HG03135 (cell line): ENCODE measurements around the gene PIK3R6.
"Not testable (repeated sequence)": the region's sequence is repeated elsewhere in the genome, so short reads cannot be mapped to it uniquely, and the experiment has no call there.

Experiments used
- ATAC-seq: cut with Tn5 transposase; IDR thresholded peaks from one replicate; pipeline ENCODE4 v1.9.1; 2021; ENCODE audit warnings: mild to moderate bottlenecking, moderate library complexity; ENCODE audit not compliant: unreplicated experiment

The PIK3R6 gene

GRCh38 chr17:8894202-8894671, 26.8 kb upstream of the PIK3R6 start:
- ATAC-seq: no peak

DNA sequence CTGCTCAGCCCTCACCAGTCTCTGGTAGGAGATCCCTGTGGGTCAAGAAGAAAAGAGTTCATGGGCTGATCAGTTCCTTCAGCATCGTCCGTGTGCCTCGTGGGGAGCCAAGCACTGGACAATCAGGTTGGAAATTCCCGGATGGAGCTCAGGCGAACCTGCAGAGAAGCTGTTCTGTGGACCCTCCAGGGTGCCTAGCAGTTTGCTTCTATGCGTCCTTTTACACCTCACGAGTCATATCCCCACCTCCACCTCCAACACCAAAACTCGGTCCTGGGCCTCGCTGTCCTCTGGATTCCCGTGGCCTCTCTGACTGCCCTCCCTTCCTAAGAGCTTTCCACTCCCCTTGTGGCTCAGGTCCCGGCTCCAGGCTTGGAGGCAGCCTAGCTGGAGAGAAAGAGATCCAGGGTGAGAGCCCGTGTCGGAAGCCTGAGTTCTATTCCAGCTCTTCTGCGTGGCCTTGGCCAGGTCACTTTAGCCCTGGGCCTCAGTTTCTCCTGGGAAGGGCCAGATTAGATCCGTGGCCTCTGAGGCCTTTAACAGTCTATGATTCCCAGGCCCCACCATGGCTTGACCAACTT, 26.2 kb upstream of the PIK3R6 start:
- no peak for ATAC-seq

- ATAC-seq: no peak
These were observed 25.6 kb upstream of the PIK3R6 start for GRCh38 chr17:8893059-8893458.

DNA sequence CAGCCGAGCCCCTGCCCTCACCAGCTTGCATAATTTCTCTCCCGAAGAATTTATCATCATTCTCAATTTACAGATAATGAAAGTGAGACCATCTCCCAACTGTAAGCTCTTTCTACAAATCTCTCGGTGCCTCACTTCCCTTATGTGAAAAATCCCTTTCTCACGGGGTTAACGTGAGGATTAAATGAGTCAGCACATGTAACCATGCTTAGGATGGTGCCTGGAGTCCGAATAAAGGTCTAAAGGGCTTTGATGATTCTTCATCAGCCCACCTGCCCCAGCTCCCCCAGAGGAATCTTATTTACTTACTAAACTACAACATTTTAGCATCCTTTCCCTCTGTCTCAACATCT, 24.8 kb upstream of the PIK3R6 start:
- ATAC-seq: no peak

- ATAC-seq: no peak
These were observed 23.2 kb upstream of the PIK3R6 start for GRCh38 chr17:8890671-8891070.

- no peak for ATAC-seq
These were observed 22.2 kb upstream of the PIK3R6 start for GRCh38 chr17:8889458-8890210.

- no peak for ATAC-seq
These were observed 21.3 kb upstream of the PIK3R6 start for GRCh38 chr17:8888704-8889302.

- no peak for ATAC-seq
These were observed 20.6 kb upstream of the PIK3R6 start for GRCh38 chr17:8887834-8888703.

DNA sequence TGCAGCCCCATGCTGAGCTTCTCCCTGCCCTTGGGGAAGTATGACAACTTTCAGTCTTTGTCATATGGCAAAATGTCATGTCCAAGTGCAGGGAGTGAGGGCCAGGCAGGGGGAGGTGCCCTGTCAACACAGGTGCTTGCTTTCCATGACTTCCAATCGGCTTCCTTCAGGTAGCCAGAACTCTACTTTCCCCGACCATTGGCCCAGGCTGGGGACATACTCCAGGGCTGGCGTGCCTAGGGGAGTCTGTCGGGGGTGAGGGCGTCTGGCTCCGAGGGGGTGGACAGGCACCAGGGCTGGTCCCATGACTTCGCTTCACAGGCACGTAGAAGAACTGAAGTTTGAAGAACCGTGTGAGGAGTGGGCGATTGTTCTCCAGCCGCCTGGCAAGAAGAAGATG, 19.8 kb upstream of the PIK3R6 start:
- ATAC-seq: no peak

- no peak for ATAC-seq
These were observed 18.7 kb upstream of the PIK3R6 start for GRCh38 chr17:8885967-8886684.

GRCh38 chr17:8885163-8885966, 17.9 kb upstream of the PIK3R6 start:
- not testable (repeated sequence) for ATAC-seq

DNA sequence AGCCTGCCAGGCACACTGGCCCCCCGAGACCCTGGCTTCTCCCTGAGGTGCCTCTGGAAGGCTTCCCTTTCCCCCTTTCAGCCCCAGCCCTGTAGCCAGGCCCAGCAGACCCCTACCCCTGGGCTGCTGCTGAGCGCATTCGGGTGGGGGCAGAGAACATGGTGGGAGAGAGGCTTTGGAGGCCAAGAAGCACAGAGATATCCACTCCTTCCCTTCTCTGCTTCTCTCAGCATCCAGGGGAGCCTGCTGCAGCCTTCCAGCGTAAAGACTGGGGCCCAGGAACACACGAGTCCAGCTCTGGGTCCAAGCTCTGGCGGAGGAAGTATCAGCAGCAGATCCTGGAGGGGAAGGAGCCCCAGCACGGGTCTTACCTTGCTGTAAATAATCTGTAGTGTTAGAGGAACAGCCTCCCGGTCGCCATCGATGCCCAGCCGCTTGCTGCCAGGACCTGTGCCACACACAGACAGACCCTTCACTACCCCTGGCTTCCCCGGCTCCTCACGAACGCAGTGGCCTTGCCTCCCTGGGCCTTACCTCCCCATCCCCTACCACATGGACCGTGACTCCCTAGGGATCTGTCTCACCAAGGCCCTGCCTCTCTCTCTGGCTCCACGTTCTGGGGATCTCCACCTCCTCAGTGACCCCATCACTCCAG, 17.0 kb upstream of the PIK3R6 start:
- ATAC-seq: no peak

DNA sequence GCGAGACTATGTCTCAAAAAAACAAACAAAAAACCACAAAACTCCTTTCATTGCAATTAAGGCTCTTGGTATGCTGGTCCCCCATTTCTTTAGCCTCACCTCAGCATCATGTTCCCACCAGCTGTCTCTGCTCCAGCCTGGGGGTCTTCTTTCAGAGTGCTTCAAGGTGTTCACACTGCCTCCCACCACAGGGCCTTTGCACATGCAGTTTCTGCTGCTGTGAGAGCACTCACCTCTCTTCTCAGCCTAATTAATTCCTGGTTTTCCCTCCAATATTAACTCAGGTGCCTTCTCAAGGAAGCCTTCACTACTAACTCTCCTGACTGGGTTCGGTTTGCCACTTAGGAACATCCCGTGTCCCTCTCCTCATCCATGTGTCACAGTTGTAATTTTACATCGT, 15.9 kb upstream of the PIK3R6 start:
- no peak for ATAC-seq

DNA sequence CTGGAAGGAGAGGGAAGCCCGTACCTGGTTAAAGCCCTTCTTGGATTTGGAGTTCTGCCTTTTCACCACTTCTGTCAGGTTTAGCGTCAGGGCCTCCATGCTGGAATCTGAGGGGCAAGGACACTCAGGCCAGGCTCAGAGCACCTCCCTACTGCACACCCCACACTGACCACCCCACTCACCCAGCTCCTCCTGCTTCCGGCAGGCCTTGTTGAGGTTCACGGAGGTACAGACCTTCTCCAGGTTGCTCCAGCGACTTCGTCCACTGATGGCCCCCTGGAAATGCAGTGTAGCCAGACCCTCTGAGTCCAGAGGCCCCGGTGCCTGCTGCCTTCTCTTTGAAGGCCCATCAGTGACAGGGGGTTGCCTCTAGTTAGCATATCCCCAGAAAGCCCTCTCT, 14.1 kb upstream of the PIK3R6 start:
- ATAC-seq: no peak

DNA sequence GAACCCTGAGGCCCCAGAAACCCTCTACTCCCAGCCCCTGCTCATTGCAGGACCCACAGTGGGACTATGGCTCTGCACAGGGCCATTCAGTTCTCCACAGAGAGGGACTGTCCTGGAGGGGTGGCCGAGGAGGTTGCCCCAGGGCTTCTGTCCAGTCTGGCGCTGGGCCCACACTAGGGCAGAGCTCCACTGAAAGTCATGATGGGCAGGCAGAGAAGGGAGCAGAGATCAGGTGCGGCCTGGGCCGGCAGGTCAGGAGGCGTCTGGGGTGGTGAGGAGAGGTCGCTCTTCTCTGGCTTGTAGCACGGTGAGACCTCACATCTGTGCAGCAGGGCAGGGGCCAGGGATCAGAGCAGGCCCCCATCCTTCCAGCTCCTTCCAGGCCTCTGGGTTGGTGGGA, 13.0 kb upstream of the PIK3R6 start:
- ATAC-seq: no peak

DNA sequence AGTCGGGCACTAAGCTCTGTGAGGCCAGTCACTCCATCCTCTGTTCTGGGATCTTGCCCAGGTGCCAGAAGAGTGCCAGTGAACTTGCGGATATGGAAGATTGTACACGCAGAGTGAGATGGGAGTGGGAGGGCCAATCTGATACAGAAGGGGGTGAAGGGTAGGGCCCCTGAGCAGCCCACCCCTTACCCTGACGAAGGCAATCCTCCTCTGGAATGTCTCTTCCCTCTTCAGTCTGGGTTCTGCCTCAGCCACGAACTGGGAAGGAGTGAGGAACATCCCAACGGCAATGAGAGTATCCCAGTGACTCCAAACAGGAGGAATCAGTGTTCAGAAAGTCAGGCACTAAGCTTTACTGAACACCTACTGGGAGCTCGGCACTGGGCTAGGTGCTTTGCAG, 11.9 kb upstream of the PIK3R6 start:
- ATAC-seq: no peak

- no peak for ATAC-seq
These were observed 10.5 kb upstream of the PIK3R6 start for GRCh38 chr17:8877984-8878383.

DNA sequence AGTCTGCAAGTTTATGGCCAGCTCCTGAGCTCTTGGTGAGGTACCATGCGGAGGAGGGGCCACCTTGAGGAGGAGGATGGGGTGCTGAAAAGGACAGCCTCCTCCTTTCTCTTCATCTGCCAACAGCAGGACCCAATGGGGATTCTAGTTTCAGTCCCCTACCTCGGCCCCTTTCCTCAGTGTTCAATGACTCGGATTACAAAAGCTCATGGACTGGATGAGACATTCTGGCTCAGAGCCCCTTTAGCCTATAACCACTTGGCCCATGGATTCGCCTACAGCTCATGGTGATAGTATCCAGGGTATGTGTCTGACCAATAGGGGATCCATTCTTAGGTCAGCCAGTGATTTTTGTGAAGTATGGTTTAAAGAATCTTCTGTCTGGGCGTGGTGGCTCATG, 8.5 kb upstream of the PIK3R6 start:
- ATAC-seq: no peak

DNA sequence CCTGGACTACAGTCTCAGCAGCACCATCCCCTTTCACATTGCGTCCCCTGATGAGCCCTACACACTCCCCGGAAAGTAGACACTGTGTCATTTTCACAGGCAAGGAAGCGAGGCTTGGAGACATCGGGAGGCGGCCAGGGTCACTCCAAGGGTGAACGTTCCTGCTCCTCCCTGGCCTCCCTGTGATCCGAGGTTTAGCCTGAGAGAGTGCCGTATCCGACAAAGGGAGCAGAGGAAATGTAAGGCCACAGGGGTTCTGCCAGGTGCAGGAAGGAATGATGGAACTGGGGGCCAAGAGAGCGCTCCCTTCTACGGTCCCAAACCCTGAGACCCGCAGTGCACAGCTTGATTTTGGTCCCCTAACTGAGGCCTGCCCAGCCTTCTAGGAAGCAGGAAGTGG, 8.0 kb upstream of the PIK3R6 start:
- no peak for ATAC-seq
